HL-60 (cell line): ENCODE measurements around the gene RALGPS2.

Source experiments
- DNase-seq, 2 experiments: peaks; one replicate each; pipeline ENCODE4 v3.0.0-alpha.2; 2010 to 2020; ENCODE audit warnings: low read depth in 1 of 2, low spot score in 1 of 2
- H3K27ac ChIP-seq: fragments of 250-450 bp; sonication (Bioruptor Pico); replicated peaks from 2 replicates; pipeline ENCODE4 v1.5.1; 2020; ENCODE audit warnings: mild to moderate bottlenecking, moderate library complexity
- H3K27me3 ChIP-seq: fragments of 250-450 bp; sonication (Bioruptor Pico); 2 replicates; pipeline ENCODE4 v1.5.1; 2021; ENCODE audit warnings: mild to moderate bottlenecking, moderate library complexity; ENCODE audit not compliant: insufficient read depth, poor library complexity, severe bottlenecking
- H3K4me3 ChIP-seq: replicated peaks from 2 replicates; pipeline ENCODE4 v1.5.1; 2011; ENCODE audit warnings: mild to moderate bottlenecking, control low read depth, low read length; ENCODE audit not compliant: insufficient read depth
- CTCF ChIP-seq: IDR thresholded peaks from one replicate; pipeline ENCODE4 v1.5.1; 2011; ENCODE audit warnings: low read length, control low read depth, inconsistent platforms; ENCODE audit not compliant: insufficient read depth
- GABPA ChIP-seq: IDR thresholded peaks from 2 replicates; pipeline ENCODE4 v1.6.1; 2012; ENCODE audit warnings: low read depth
- POLR2AphosphoS5 ChIP-seq: IDR thresholded peaks from 2 replicates; pipeline ENCODE4 v1.6.1; 2012; ENCODE audit warnings: low read depth
- REST ChIP-seq: IDR thresholded peaks from 2 replicates; pipeline ENCODE4 v1.6.1; 2012; ENCODE audit warnings: low read depth; ENCODE audit not compliant: insufficient replicate concordance
- SPI1 ChIP-seq: IDR thresholded peaks from 2 replicates; pipeline ENCODE4 v1.6.1; 2012; ENCODE audit warnings: low read depth, mild to moderate bottlenecking, borderline replicate concordance

Gene RALGPS2

GRCh38 chr1:178933709-178934490 lies 208.9 kb downstream of the RALGPS2 start:
- TF ChIP-seq REST (no peak), POLR2AphosphoS5 (no peak), SPI1 (no peak), CTCF (no peak), GABPA (no peak)
- Histone ChIP-seq H3K27me3 (no peaks in the 10 kb centered on the region), H3K4me3 (no peak overlapping the region)

GRCh38 chr1:178934546-178934945 lies 209.5 kb downstream of the RALGPS2 start:
- peak; percentile 91 to 95 for DNase-seq
- Histone ChIP-seq H3K4me3 (no peak overlapping the region), H3K27ac (peak overlapping the region; percentile 90), H3K27me3 (no peaks in the 10 kb centered on the region)
- TF ChIP-seq GABPA (no peak), SPI1 (peak; percentile 65; the same call in 1 of the 2 replicates), POLR2AphosphoS5 (peak; percentile 78)

More at GRCh38 chr1:178933709-178934490, 208.9 kb downstream of the RALGPS2 start:
- DNase-seq = peak; percentile 45 to 76
- peak overlapping the region; percentile 90 for H3K27ac ChIP-seq

GRCh38 chr1:178935610-178936009 lies 210.6 kb downstream of the RALGPS2 start:
- DNase-seq = no peak
- TF ChIP-seq CTCF (no peak), REST (no peak), GABPA (no peak), POLR2AphosphoS5 (no peak), SPI1 (no peak)
- Histone ChIP-seq H3K27ac (peak overlapping the region; percentile 90), H3K4me3 (no peak overlapping the region), H3K27me3 (no peaks in the 10 kb centered on the region)

- Histone ChIP-seq H3K27me3 (no peaks in the 10 kb centered on the region), H3K4me3 (no peak overlapping the region), H3K27ac (no peak overlapping the region; the same call in 1 of the 2 replicates)
- no peak for TF ChIP-seq REST
- TF ChIP-seq SPI1 = no peak
- no peak for TF ChIP-seq POLR2AphosphoS5
- TF ChIP-seq GABPA = no peak
- TF ChIP-seq CTCF = no peak
- no peak for DNase-seq
Measured at GRCh38 chr1:178937695-178938094, 212.7 kb downstream of the RALGPS2 start.
